DND-41 (cell line): ENCODE data around the gene DNPEP.

Experiments
- ATAC-seq: fragments of 200-7000 bp; cut with Tn5 transposase; 3 replicates; pipeline ENCODE4 v1.9.1; 2021; ENCODE audit warnings: low read depth; ENCODE audit not compliant: insufficient read depth
- DNase-seq: peaks from one replicate; pipeline ENCODE4 v3.0.0-alpha.2; 2020
- H2AFZ ChIP-seq: 2 replicates; pipeline ENCODE4 v1.6.0; 2012; ENCODE audit warnings: low read depth, low read length
- H3K27ac ChIP-seq: 2 replicates; pipeline ENCODE4 v1.5.1; 2012; ENCODE audit warnings: low read length, inconsistent platforms
- H3K27me3 ChIP-seq: fragments of 200-600 bp; sonication (generic); 2 replicates; pipeline ENCODE4 v1.6.0; 2012; ENCODE audit warnings: low read length, mild to moderate bottlenecking, inconsistent platforms; ENCODE audit not compliant: insufficient read depth, poor library complexity
- H3K36me3 ChIP-seq: 2 replicates; pipeline ENCODE4 v1.5.1; 2012; ENCODE audit warnings: low read length, inconsistent platforms; ENCODE audit not compliant: insufficient read depth
- H3K4me1 ChIP-seq: 2 replicates; pipeline ENCODE4 v1.5.1; 2012; ENCODE audit warnings: mild to moderate bottlenecking, low read length; ENCODE audit not compliant: insufficient read depth
- H3K4me2 ChIP-seq: 2 replicates; pipeline ENCODE4 v1.6.0; 2012; ENCODE audit warnings: mild to moderate bottlenecking, moderate library complexity, low read length, inconsistent platforms; ENCODE audit not compliant: insufficient read depth
- H3K4me3 ChIP-seq, 2 experiments: fragments of 200-600 bp in 1 of 2; shearing (Covaris generic) in 1 of 2; 2 replicates each; pipeline ENCODE4 v1.5.1; 2012 to 2016; ENCODE audit warnings: inconsistent platforms in 2 of 2, low read length in 2 of 2, mild to moderate bottlenecking in 2 of 2, low read depth in 1 of 2, moderate library complexity in 1 of 2
- H3K79me2 ChIP-seq: 2 replicates; pipeline ENCODE4 v1.6.0; 2012; ENCODE audit warnings: low read length, inconsistent platforms; ENCODE audit not compliant: insufficient read depth
- H3K9ac ChIP-seq: 2 replicates; pipeline ENCODE4 v1.6.0; 2012; ENCODE audit warnings: low read depth, mild to moderate bottlenecking, inconsistent platforms, low read length, moderate library complexity
- H3K9me3 ChIP-seq: 2 replicates; pipeline ENCODE4 v1.5.1; 2012; ENCODE audit warnings: low read length, moderate library complexity, mild to moderate bottlenecking, inconsistent platforms; ENCODE audit not compliant: insufficient read depth, severe bottlenecking
- H4K20me1 ChIP-seq: 2 replicates; pipeline ENCODE4 v1.6.0; 2012; ENCODE audit warnings: low read length; ENCODE audit not compliant: insufficient read depth
- CTCF ChIP-seq: IDR thresholded peaks from 2 replicates; pipeline ENCODE4 v1.5.1; 2012; ENCODE audit warnings: borderline replicate concordance, low read length, moderate library complexity, mild to moderate bottlenecking; ENCODE audit not compliant: poor library complexity, severe bottlenecking; ENCODE audit errors: extremely low read depth
- EZH2 ChIP-seq: IDR thresholded peaks from 3 replicates; pipeline ENCODE4 v1.6.1; 2012; ENCODE audit warnings: borderline replicate concordance, low read depth, mild to moderate bottlenecking, moderate library complexity, low read length, inconsistent platforms; ENCODE audit not compliant: severe bottlenecking

DNPEP gene

GRCh38 chr2:219369447-219369861 is 18.3 kb downstream of the DNPEP start:
- H3K4me3 ChIP-seq = no peak overlapping the region
- peaks cover 13% of the 10 kb centered on the region for H3K36me3 ChIP-seq
- H2AFZ ChIP-seq = no peak overlapping the region
- no peaks in the 10 kb centered on the region for H3K27me3 ChIP-seq
- TF ChIP-seq CTCF = no peak
- TF ChIP-seq EZH2 = no peak
- no peak overlapping the region for H3K27ac ChIP-seq
- no peaks in the 10 kb centered on the region for H3K9me3 ChIP-seq
- no peaks in the 10 kb centered on the region for H3K4me1 ChIP-seq
- no peak for DNase-seq
- H3K4me2 ChIP-seq = no peak overlapping the region
- H3K79me2 ChIP-seq = no peaks in the 10 kb centered on the region
- ATAC-seq = no peak
- no peaks in the 10 kb centered on the region for H4K20me1 ChIP-seq
- no peak overlapping the region for H3K9ac ChIP-seq

- Histone ChIP-seq H3K36me3 (peaks cover 6% of the 10 kb centered on the region; the same call in 1 of the 2 replicates), H3K79me2 (no peaks in the 10 kb centered on the region), H3K9ac (no peak overlapping the region), H3K27me3 (no peaks in the 10 kb centered on the region), H3K4me1 (no peaks in the 10 kb centered on the region), H3K27ac (no peak overlapping the region), H3K4me2 (no peak overlapping the region), H4K20me1 (no peaks in the 10 kb centered on the region), H3K4me3 (no peak overlapping the region), H3K9me3 (no peaks in the 10 kb centered on the region), H2AFZ (no peak overlapping the region)
- TF ChIP-seq EZH2 (no peak), CTCF (no peak)
- ATAC-seq (no peak), DNase-seq (no peak)
Observed at GRCh38 chr2:219368690-219369191, 19.0 kb downstream of the DNPEP start.

- no peak for DNase-seq
- Histone ChIP-seq H3K27me3 (no peaks in the 10 kb centered on the region), H2AFZ (no peak overlapping the region)
Observed at GRCh38 chr2:219362524-219363164, 25.1 kb downstream of the DNPEP start.

More at GRCh38 chr2:219362524-219363164, 25.1 kb downstream of the DNPEP start:
- H3K27ac ChIP-seq = no peak overlapping the region
- H3K36me3 ChIP-seq = no peaks in the 10 kb centered on the region
- H3K9ac ChIP-seq = no peak overlapping the region
- no peaks in the 10 kb centered on the region for H3K79me2 ChIP-seq
- TF ChIP-seq CTCF (no peak), EZH2 (no peak)
- no peak overlapping the region for H3K4me2 ChIP-seq
- no peak overlapping the region for H3K4me3 ChIP-seq
- peak; percentile 40; the same call in 1 of the 3 replicates for ATAC-seq
- no peaks in the 10 kb centered on the region for H3K4me1 ChIP-seq
- H3K9me3 ChIP-seq = no peaks in the 10 kb centered on the region
- H4K20me1 ChIP-seq = no peaks in the 10 kb centered on the region
